ENCODE data around the gene GNAQ.
"Not testable (repeated sequence)": the region's sequence is repeated elsewhere in the genome, so short reads cannot be mapped to it uniquely, and the experiment has no call there.

GNAQ gene

DNA sequence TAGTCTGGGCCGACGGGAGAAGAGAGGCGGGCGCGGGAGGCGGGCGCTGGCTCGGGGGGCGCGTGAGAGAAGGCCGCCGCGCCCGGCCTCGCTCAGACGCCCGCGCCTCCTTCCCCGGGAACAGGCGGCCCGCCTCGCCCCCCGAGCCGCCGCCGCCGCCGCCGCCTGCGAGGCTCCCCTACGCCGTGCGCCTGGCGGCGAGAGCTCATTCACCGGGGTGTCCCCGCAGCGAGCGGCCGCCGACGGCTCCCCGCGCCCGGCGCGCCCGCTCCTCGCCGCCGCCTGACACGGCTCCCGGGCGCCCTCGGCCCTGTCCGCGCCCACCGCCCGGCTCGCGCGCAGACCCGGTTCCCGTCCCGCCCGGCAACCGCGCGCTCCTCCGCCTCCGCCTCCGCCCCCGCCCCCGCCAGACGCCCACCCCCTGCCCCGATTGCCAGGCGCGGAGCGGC, at the start of gene GNAQ:
TSS of gene GNAQ (minus strand) at position 368 of the 449 bp plus-strand sequence. CDS start 576 bp downstream, outside the sequence.
- in situ Hi-C loops (cut with HindIII; ENCODE audit: low sequenced_read_pairs), result no loop called here

GRCh38 chr9:78074385-78075291, 43.0 kb upstream of the GNAQ start:
- in situ Hi-C loops (cut with HindIII; ENCODE audit: low sequenced_read_pairs), result no loop called here

- in situ Hi-C loops (cut with HindIII; ENCODE audit: low sequenced_read_pairs), result no loop called here
These were observed 42.1 kb upstream of the GNAQ start for GRCh38 chr9:78073722-78074121.

DNA sequence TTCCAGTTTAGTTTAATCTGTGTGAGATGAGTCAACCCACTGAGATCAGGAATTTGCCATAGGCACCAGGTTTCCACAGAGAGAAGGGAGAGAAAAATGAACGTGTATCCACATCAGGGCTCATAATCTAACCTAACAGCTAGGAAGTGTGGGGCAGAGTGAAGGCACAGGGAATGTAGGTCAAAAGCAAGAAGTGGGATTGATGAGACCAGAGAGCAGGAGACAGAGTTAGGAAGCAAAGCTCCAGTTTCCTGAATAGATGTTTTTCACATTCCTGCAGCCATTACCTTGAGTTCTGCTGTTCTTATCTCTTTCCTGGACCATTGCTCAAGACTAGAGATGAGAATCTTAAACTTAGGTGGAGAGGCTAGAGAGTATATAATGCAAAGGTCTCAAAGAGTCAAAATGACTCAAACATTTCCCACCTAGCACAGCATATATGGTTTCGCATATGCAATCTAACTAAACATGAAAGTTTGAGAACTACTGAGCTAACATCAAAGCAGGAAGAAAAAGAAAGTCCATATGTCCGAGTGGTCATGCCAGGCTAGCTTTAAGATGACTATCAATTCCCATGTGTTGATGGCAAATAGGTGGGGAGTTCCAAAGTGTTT, 41.1 kb upstream of the GNAQ start:
- in situ Hi-C loops (cut with HindIII; ENCODE audit: low sequenced_read_pairs), result no loop called here

DNA sequence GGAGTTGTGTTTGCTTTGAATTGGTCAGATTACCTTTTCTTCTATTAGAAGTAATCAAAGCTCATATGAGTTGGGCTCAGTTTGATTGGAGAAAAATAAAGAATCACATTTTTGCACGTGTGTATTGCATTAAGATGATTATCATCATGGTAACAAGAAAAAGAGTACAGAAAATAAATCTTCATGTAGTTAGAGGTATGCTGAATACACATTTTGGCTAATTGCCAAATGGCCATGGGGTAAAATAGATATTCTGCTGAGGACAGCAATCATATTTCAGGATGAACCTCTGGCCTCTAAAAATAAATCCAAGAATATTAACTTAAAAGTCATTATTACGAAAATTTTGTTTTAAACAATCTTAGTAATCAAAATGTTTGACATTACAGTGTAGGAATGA, 38.9 kb upstream of the GNAQ start:
- in situ Hi-C loops (cut with HindIII; ENCODE audit: low sequenced_read_pairs), result no loop called here

GRCh38 chr9:78064075-78064474, 32.5 kb upstream of the GNAQ start:
- in situ Hi-C loops (cut with HindIII; ENCODE audit: low sequenced_read_pairs), result no loop called here

GRCh38 chr9:78062710-78063109, 31.1 kb upstream of the GNAQ start:
- in situ Hi-C loops (cut with HindIII; ENCODE audit: low sequenced_read_pairs), result no loop called here

GRCh38 chr9:78054218-78054617, 22.6 kb upstream of the GNAQ start:
- in situ Hi-C loops (cut with HindIII; ENCODE audit: low sequenced_read_pairs), result not testable (repeated sequence)

- in situ Hi-C loops (cut with HindIII; ENCODE audit: low sequenced_read_pairs), result no loop called here
These were observed 22.0 kb upstream of the GNAQ start for GRCh38 chr9:78053627-78054026.

GRCh38 chr9:78050421-78050820, 18.8 kb upstream of the GNAQ start:
- in situ Hi-C loops (cut with HindIII; ENCODE audit: low sequenced_read_pairs), result no loop called here

- in situ Hi-C loops (cut with HindIII; ENCODE audit: low sequenced_read_pairs), result no loop called here
These were observed 17.9 kb upstream of the GNAQ start for GRCh38 chr9:78049484-78049883.

- in situ Hi-C loops (cut with HindIII; ENCODE audit: low sequenced_read_pairs), result no loop called here
These were observed 15.5 kb upstream of the GNAQ start for GRCh38 chr9:78047106-78047505.

DNA sequence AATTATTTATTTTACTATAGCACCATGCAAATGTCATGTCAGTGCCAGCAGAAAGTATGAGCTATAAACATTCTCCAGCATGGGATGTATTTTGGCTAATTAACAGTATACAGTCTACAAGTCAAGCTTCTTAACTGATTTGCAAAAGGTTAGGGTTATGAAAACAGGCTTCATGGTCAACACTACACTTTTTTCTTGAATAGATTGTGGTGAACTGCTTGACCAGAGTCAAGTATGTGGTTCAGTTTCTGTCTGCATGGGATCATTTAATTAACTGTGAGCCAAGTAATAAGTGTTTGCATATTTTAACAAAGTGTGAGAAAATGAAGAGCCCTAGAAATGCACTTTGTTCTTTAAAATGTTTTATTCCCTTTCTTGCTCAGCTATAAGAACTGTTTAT, 14.5 kb upstream of the GNAQ start:
- in situ Hi-C loops (cut with HindIII; ENCODE audit: low sequenced_read_pairs), result no loop called here

DNA sequence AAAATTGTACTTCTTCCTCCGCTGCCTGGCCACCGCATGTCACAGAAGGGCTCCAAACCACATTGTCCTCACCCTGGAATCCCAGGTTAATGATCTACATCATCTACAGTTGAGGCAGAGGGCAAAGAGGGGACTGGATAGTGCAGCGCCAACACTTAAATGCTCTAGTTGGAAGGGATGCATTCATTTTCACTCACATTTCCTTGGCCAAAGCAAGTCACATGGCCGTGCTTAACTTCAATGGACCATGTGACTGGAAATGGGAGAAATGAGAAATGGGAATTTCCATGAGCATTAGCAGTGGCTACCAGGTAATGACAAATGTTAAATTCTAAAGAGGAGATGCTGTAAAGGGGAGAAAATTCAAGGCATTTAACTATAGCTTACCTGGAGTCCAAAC, 13.3 kb upstream of the GNAQ start:
- in situ Hi-C loops (cut with HindIII; ENCODE audit: low sequenced_read_pairs), result no loop called here

GRCh38 chr9:78044189-78044588, 12.6 kb upstream of the GNAQ start:
- in situ Hi-C loops (cut with HindIII; ENCODE audit: low sequenced_read_pairs), result no loop called here

DNA sequence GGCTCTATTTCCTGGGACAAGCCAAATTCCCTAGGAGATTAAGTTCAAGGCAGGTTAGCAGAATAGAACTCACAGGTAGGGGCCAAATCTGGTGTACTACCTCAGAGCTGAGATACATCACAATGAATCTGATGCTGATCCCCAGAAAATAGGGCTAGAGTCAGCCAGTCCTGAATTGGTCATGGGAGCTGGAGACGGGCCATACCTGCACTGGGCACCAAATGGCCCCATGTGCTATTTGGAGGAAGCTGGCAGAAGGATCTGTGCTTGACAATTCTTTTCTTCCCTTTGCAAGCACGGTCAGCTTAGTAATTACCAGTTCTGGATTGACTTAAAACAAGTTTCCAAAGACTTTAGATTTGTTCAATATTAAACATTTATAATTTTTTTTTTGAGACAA, 10.4 kb upstream of the GNAQ start:
- in situ Hi-C loops (cut with HindIII; ENCODE audit: low sequenced_read_pairs), result no loop called here

DNA sequence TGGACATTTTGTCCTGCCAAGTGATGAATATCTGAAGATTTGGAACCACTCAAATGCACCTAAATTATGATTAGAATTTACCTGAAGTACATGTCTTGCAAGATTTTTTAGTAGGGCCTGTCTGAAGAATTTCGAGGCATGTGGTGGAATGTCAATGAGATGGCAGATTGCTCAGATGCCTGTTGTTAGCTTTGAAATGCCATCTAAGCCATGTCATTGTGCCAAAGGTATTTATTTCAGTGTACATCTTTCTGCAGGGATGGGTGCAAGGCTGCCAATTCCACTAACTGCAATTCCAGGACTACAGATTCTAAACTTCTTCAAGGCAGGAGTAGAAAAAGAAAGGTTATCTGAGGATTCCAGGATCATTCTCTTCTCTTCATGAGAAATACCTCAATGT, 9.1 kb upstream of the GNAQ start:
- in situ Hi-C loops (cut with HindIII; ENCODE audit: low sequenced_read_pairs), result no loop called here

GRCh38 chr9:78038620-78039300, 7.1 kb upstream of the GNAQ start:
- in situ Hi-C loops (cut with HindIII; ENCODE audit: low sequenced_read_pairs), result no loop called here

- in situ Hi-C loops (cut with HindIII; ENCODE audit: low sequenced_read_pairs), result no loop called here
These were observed 3.9 kb upstream of the GNAQ start for GRCh38 chr9:78035383-78035993.

DNA sequence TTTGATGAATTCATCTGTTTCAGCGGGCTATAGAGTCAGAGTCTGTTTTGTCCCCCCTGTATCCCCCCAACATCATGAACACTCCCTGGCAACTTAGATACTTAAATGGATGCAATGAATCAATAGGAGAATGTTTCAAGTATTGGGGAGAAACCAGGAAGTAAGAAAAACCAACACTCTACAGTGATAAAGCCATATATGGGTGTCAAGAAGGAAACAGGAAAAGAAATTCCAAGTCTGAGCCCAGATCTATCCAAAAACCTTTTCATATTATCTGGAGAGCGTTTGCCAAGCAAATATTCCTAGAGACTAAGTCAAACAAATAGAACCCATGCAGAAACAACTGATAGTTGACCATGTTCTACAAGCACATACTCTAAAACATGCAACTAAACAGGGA, 2.3 kb upstream of the GNAQ start:
- in situ Hi-C loops (cut with HindIII; ENCODE audit: low sequenced_read_pairs), result no loop called here

DNA sequence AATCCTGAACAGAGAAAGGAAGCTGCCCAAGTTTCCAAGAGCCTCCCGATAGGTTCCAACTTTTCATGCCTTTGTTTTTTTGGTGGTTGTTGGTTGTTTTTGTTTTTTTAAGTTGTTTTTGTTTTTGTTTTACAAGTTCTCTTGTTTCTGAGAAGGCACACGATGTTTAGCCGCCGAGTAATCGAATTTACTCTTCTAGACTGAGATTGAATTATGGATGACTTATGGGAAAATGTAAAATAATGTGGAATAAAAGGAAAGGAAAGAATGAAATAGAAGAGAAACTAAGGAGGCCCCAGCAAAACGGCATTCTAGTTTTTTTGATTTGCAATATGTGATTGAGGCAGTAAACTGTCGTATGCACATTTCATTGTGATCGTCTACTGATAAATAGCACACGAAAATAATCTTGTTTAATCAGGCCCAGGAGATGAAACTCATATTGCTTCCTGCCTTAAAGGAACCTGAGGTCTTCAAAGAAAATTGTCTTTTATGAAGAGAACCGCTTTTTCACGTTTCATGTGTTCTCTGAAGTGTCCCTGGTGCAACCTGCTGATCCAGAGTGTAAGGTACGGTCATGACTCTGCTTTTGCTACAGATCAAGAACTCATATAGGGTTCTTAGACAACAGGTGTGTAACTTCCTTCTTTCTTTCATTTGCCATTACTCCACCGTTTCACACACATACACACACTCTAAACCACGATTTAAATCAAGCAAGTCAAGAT, 1.3 kb upstream of the GNAQ start:
- in situ Hi-C loops (cut with HindIII; ENCODE audit: low sequenced_read_pairs), result no loop called here
